Stimulated activated CD8-positive, alpha-beta memory T cell treated with anti-CD3 and anti-CD28 coated beads, Interleukin-15, amount 100 ng/mL, for 4 hours (primary cell): ENCODE measurements around the gene TMEM145.
"Not testable (repeated sequence)": the region's sequence is repeated elsewhere in the genome, so short reads cannot be mapped to it uniquely, and the experiment has no call there.

Experiments used
- DNase-seq, 2 donors: peaks; one replicate each; pipeline ENCODE4 v3.0.0-alpha.2; 2020; ENCODE audit warnings: low read depth in 2 of 2

Gene TMEM145

GRCh38 chr19:42313096-42313839, at the start of gene TMEM145:
TMEM145 (plus strand) TSS chr19:42313309; CDS start chr19:42313377, 68 bp downstream.
- no peak for DNase-seq

GRCh38 chr19:42266105-42266504, 47.0 kb upstream of the TMEM145 start:
- not testable (repeated sequence) for DNase-seq

GRCh38 chr19:42266928-42267603, 46.0 kb upstream of the TMEM145 start:
- not testable (repeated sequence) for DNase-seq

- DNase-seq = no peak
Measured at GRCh38 chr19:42267644-42268141, 45.4 kb upstream of the TMEM145 start.

- DNase-seq = peak; percentile 98
Measured at GRCh38 chr19:42268142-42268703, 44.9 kb upstream of the TMEM145 start.

GRCh38 chr19:42268704-42269477, 44.2 kb upstream of the TMEM145 start, which contains the start of gene CIC:
CIC (plus strand) TSS chr19:42269252; CDS start chr19:42271784, 2,532 bp downstream.
- peak; percentile 98 to 99 for DNase-seq

- DNase-seq = no peak
Measured at GRCh38 chr19:42269478-42270345, 43.4 kb upstream of the TMEM145 start.

GRCh38 chr19:42270346-42271044, 42.6 kb upstream of the TMEM145 start:
- DNase-seq = peak; percentile 29 to 33

GRCh38 chr19:42271045-42271419, 42.1 kb upstream of the TMEM145 start:
- no peak for DNase-seq

- no peak for DNase-seq
Measured at GRCh38 chr19:42271861-42272534, 41.1 kb upstream of the TMEM145 start.

- no peak for DNase-seq
Measured at GRCh38 chr19:42272535-42272897, 40.6 kb upstream of the TMEM145 start.

- DNase-seq = no peak
Measured at GRCh38 chr19:42272989-42273406, 40.1 kb upstream of the TMEM145 start.

- DNase-seq = no peak
Measured at GRCh38 chr19:42273407-42274064, 39.6 kb upstream of the TMEM145 start.

GRCh38 chr19:42274065-42274682, 38.9 kb upstream of the TMEM145 start:
- DNase-seq = no peak

- DNase-seq = no peak
Measured at GRCh38 chr19:42275103-42275502, 38.0 kb upstream of the TMEM145 start.

GRCh38 chr19:42275517-42275916, 37.6 kb upstream of the TMEM145 start:
- DNase-seq = no peak

GRCh38 chr19:42276284-42276683, 36.8 kb upstream of the TMEM145 start:
- DNase-seq = no peak

- DNase-seq = no peak
Measured at GRCh38 chr19:42276821-42277220, 36.3 kb upstream of the TMEM145 start.
